HEK293T (cell line): Measurements from ENCODE around the gene L3MBTL3.

Experiments
- BHLHE40 ChIP-seq: fragments of 450-650 bp; IDR thresholded peaks from 2 replicates; pipeline ENCODE4 v1.6.1; 2016; ENCODE audit warnings: mild to moderate bottlenecking, moderate library complexity, borderline replicate concordance
- CTBP1 ChIP-seq: fragments of 450-650 bp; IDR thresholded peaks from 2 replicates; pipeline ENCODE4 v1.6.1; 2016; ENCODE audit warnings: borderline replicate concordance
- FOXK2 ChIP-seq: fragments of 450-650 bp; IDR thresholded peaks from 2 replicates; pipeline ENCODE4 v1.6.1; 2016; ENCODE audit warnings: mild to moderate bottlenecking
- FOXM1 ChIP-seq: fragments of 450-650 bp; IDR thresholded peaks from 2 replicates; pipeline ENCODE4 v1.6.1; 2017; ENCODE audit warnings: mild to moderate bottlenecking, borderline replicate concordance
- L3MBTL2 ChIP-seq: fragments of 450-650 bp; conservative IDR thresholded peaks from 2 replicates; pipeline ENCODE4 v1.6.1; 2016; ENCODE audit warnings: mild to moderate bottlenecking
- PKNOX1 ChIP-seq: fragments of 450-650 bp; IDR thresholded peaks from 2 replicates; pipeline ENCODE4 v1.6.1; 2016
- SP1 ChIP-seq: fragments of 450-650 bp; IDR thresholded peaks from 2 replicates; pipeline ENCODE4 v1.6.1; 2017
- ZNF384 ChIP-seq: fragments of 450-650 bp; IDR thresholded peaks from 2 replicates; pipeline ENCODE4 v1.6.1; 2016

- no peak for TF ChIP-seq SP1
- no peak for TF ChIP-seq L3MBTL2
- no peak for TF ChIP-seq CTBP1
- TF ChIP-seq PKNOX1, result no peak
- no peak for TF ChIP-seq BHLHE40
- TF ChIP-seq FOXK2, result no peak
- TF ChIP-seq FOXM1, result no peak
- no peak for TF ChIP-seq ZNF384
Measured at GRCh38 chr6:130158056-130158455, 139.7 kb downstream of the L3MBTL3 start.
